Measurements from ENCODE around the gene ABI3BP.

GRCh38 chr3:100857863-100858262 is 135.4 kb downstream of the ABI3BP start:
- TF ChIP-seq CTCF (IDR thresholded peaks at IDR 0.05) (no peak), POLR2AphosphoS5 (IDR thresholded peaks at IDR 0.05; ENCODE audit: low read depth, low read length) (no peak), JUND (IDR thresholded peaks at IDR 0.05) (no peak), RCOR1 (IDR thresholded peaks at IDR 0.05; ENCODE audit: low read length) (no peak)
